HFFc6 (cell line): ENCODE results near the gene UBE4A. TPM values are rescaled to one million over a fixed set of nuclear protein-coding genes. Genes with fewer than 3 reads are reported as not detected.
"Not testable (repeated sequence)": the region's sequence is repeated elsewhere in the genome, so short reads cannot be mapped to it uniquely, and the experiment has no call there.

Experiments used
- DNase-seq: peaks from one replicate; pipeline ENCODE4 v3.0.0-alpha.2; 2018
- H3K27ac Mint-ChIP-seq: 2 replicates; pipeline ENCODE4 v1.8.0; 2020; ENCODE audit warnings: mild to moderate bottlenecking, mixed read lengths
- H3K27me3 Mint-ChIP-seq: 2 replicates; pipeline ENCODE4 v1.8.0; 2021; ENCODE audit warnings: mild to moderate bottlenecking, moderate library complexity, mixed read lengths; ENCODE audit not compliant: insufficient read depth
- H3K36me3 Mint-ChIP-seq: 2 replicates; pipeline ENCODE4 v1.8.0; 2021; ENCODE audit warnings: low read depth, mixed read lengths
- H3K4me1 Mint-ChIP-seq: 2 replicates; pipeline ENCODE4 v1.8.0; 2020; ENCODE audit warnings: low read depth, mixed read lengths
- H3K4me3 Mint-ChIP-seq: 2 replicates; pipeline ENCODE4 v1.8.0; 2020; ENCODE audit warnings: mild to moderate bottlenecking, moderate library complexity, mixed read lengths
- H3K9me3 Mint-ChIP-seq: 2 replicates; pipeline ENCODE4 v1.8.0; 2020; ENCODE audit warnings: mild to moderate bottlenecking, mixed read lengths
- total RNA-seq, 6 experiments: library from RNA; stranded (reverse); fragmentation: NEBNext Ultra II Directional; extraction: Animal tissue kit (Norgen Biotek cat#: 25700); gene quantifications; 2 replicates in 1 of 6; 3 replicates in 5 of 6; pipeline ENCODE4 v1.2.3, GENCODE V29; 2021
- TF ChIP-seq, protein P1 (sequence below): fragments of 200-600 bp; sonication (generic); IDR thresholded peaks from 2 replicates; pipeline ENCODE4 v1.5.0; 2021; ENCODE audit warnings: antibody characterized with exemption, mild to moderate bottlenecking

The UBE4A gene
- total RNA-seq, 6 experiments from 2014 or later, result 46.2 to 62.7 (median 54.1) TPM

DNA sequence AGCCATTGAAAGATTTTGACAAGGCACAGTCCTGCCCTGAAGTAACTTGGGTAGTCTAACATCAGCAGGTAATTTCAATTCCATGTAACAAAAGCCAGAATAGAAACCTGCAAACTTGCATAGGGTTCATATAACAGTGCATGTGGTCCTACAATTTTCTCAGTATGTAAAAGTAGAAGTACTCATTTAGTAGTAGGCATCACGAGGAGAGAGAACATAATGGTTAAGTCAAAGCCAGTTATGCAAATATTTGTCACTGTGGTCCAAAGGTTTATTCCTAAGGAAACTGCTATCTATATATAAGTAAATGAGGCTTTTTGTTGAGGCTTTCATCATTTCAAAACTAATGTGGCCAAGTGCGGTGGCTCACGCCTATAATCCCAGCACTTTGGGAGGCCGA, 52.1 kb downstream of the UBE4A start:
- no peaks in the 10 kb centered on the region for H3K27me3 Mint-ChIP-seq
- no peak overlapping the region for H3K4me3 Mint-ChIP-seq
- no peak for DNase-seq
- no peaks in the 10 kb centered on the region for H3K9me3 Mint-ChIP-seq
- no peak overlapping the region for H3K27ac Mint-ChIP-seq
- TF ChIP-seq, protein P1, sequence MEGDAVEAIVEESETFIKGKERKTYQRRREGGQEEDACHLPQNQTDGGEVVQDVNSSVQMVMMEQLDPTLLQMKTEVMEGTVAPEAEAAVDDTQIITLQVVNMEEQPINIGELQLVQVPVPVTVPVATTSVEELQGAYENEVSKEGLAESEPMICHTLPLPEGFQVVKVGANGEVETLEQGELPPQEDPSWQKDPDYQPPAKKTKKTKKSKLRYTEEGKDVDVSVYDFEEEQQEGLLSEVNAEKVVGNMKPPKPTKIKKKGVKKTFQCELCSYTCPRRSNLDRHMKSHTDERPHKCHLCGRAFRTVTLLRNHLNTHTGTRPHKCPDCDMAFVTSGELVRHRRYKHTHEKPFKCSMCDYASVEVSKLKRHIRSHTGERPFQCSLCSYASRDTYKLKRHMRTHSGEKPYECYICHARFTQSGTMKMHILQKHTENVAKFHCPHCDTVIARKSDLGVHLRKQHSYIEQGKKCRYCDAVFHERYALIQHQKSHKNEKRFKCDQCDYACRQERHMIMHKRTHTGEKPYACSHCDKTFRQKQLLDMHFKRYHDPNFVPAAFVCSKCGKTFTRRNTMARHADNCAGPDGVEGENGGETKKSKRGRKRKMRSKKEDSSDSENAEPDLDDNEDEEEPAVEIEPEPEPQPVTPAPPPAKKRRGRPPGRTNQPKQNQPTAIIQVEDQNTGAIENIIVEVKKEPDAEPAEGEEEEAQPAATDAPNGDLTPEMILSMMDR, result no peak
- peaks cover 16% of the 10 kb centered on the region; the same call in 1 of the 2 replicates for H3K36me3 Mint-ChIP-seq
- peaks cover 3% of the 10 kb centered on the region; the same call in 1 of the 2 replicates for H3K4me1 Mint-ChIP-seq

DNA sequence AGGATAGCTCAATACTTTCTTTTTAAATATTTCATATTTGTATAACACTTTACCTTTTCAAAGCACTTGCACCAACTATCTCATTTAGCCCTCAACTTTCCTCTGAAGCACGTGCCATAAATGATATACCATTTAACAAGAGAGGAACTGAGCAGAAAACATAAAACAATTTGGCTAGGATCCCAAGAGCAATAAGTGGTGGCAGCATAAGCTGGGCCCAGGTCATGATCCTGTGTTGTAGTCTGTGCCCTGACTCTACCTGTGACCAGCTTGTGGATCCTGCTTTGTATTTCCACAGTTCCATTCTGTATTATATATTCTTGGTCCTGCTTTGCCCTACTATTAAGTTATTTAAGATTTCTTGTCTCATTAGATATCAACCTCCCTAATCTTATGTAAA, 53.5 kb downstream of the UBE4A start:
- no peak for DNase-seq
- Mint-ChIP-seq H3K9me3 (no peaks in the 10 kb centered on the region), H3K36me3 (peaks cover 16% of the 10 kb centered on the region; the same call in 1 of the 2 replicates), H3K4me3 (no peak overlapping the region), H3K4me1 (peaks cover 5% of the 10 kb centered on the region; the same call in 1 of the 2 replicates), H3K27me3 (no peaks in the 10 kb centered on the region), H3K27ac (no peak overlapping the region; the same call in 1 of the 2 replicates)
- TF ChIP-seq, protein P1, result no peak

DNA sequence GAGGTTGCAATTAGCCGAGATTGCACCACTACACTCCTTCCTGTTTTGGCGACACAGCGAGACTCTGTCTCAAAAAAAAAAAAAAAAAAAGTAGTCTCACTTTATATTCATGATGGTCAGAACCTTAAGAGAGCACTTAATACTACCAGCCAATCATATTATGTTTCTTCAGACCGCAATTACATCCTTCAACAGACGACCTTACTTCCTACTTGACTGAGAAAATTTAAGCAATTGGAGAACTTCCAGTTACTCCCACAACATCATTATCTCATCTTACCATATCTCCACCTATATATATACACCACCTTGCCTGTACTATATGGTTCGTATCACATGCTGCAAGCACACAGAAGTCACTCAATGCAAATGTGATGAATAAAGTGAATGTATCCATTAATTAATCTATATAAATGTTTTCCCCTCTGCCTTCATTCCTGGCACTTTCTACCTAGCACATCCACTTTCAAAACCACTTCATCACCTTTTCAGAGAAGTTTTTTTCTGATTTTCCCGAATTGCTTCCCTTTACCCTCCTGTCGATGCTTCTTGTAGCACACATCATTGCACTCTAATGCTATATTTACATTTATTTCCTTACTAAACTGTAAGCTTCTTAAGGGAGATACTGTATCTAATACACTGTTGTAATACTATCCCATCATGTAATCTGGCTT, 55.8 kb downstream of the UBE4A start:
- no peak for DNase-seq
- no peaks in the 10 kb centered on the region for H3K27me3 Mint-ChIP-seq
- peaks cover 4% of the 10 kb centered on the region; the same call in 1 of the 2 replicates for H3K36me3 Mint-ChIP-seq
- no peak overlapping the region for H3K27ac Mint-ChIP-seq
- no peak overlapping the region for H3K4me3 Mint-ChIP-seq
- H3K9me3 Mint-ChIP-seq, result no peaks in the 10 kb centered on the region
- TF ChIP-seq, protein P1, result no peak
- peaks cover 8% of the 10 kb centered on the region; the same call in 1 of the 2 replicates for H3K4me1 Mint-ChIP-seq

DNA sequence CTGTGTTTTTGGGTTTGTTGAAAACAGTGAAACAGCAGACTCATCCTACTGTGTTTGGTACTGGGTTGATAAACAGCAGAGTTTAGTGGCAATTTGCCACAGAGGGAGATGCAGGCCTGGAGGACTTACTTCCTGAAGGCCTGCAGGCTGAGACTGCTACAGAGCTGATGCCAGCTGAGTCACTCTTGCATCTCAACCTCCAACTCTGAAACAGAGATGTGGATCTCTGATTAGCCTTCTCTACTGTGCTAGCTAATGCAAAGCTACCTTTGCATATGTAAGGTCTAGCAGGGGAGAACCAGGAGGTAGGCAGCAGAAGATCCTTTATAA, 56.3 kb downstream of the UBE4A start:
- H3K4me1 Mint-ChIP-seq, result peaks cover 8% of the 10 kb centered on the region; the same call in 1 of the 2 replicates
- H3K27ac Mint-ChIP-seq, result no peak overlapping the region
- H3K9me3 Mint-ChIP-seq, result no peaks in the 10 kb centered on the region
- peak; percentile 97 for DNase-seq
- TF ChIP-seq, protein P1, result no peak
- H3K27me3 Mint-ChIP-seq, result no peaks in the 10 kb centered on the region
- no peaks in the 10 kb centered on the region for H3K36me3 Mint-ChIP-seq
- no peak overlapping the region for H3K4me3 Mint-ChIP-seq

DNA sequence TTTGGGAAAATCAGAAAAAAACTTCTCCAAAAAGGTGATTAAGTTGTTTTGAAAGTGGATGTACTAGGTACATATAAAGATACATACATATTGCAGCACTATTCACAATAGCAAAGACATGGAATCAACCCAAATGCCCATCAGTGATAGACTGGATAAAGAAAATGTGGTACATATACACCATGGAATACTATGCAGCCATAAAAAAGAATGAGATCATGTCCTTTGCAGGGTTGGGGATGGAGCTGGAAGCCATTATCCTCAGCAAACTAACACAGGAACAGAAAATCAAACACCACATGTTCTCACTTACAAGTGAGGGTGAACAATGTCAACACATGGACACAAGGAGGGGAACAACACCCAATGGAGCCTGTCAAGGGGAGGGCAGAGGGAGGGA, 57.5 kb downstream of the UBE4A start:
- not testable (repeated sequence) for DNase-seq, H3K36me3 Mint-ChIP-seq, H3K27ac Mint-ChIP-seq, H3K4me3 Mint-ChIP-seq, H3K9me3 Mint-ChIP-seq, H3K4me1 Mint-ChIP-seq, H3K27me3 Mint-ChIP-seq

DNA sequence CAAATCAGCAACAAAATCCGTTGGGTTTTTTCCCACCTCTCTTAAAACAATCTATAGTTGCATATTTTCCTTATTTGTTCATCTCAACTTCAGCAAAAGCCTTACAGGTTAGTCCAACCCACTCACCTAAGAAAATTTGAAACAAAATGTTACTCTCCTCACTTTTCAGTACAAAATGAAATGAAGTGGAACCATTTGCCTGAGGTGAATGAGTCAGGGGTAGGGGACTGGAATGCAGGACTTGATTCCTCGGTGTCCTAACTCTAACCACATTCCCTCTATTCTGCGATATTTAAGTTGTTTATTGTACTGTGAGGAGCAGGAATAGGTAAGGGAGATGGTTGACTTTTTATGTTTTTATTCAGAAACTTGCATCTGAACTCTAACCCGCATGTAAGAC, 58.4 kb downstream of the UBE4A start:
- DNase-seq, result no peak
- TF ChIP-seq, protein P1, result no peak
- Mint-ChIP-seq H3K36me3 (no peaks in the 10 kb centered on the region), H3K27me3 (no peaks in the 10 kb centered on the region), H3K4me3 (no peak overlapping the region), H3K4me1 (peaks cover 8% of the 10 kb centered on the region; the same call in 1 of the 2 replicates), H3K9me3 (no peaks in the 10 kb centered on the region), H3K27ac (no peak overlapping the region)
